Measurements from ENCODE around the gene GDPD4. TPM values are rescaled to one million over a fixed set of nuclear protein-coding genes. Genes with fewer than 3 reads are reported as not detected.

The GDPD4 gene
- total RNA-seq, 2 donors from 2014 or later, result not detected

DNA sequence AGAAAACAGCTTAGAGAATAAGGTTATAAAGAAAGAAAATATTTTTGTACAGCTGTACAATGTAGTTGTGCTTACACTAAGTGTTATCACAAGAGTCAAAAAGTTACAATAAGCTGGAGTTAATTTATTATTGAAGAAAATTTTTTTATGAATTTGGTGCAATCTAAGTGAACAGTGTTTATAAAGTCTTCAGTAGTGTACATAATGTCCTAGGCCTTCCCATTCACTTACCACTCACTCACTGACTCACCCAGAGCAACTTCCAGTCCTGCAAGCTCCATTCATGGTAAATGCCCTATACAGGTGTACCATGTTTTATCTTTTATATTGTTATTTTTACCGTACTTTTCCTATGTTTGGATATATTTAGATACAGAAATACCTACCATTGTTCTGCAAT, 34.7 kb downstream of the GDPD4 start:
- no peak overlapping the region for H3K4me3 Mint-ChIP-seq
- no CpG with 5 or more reads among the region's 1 CpG for WGBS, 2 experiments (ENCODE audit: insufficient coverage in 1 of 2, insufficient read length in 1 of 2)
- H3K4me1 Mint-ChIP-seq, result no peaks in the 10 kb centered on the region
- TF ChIP-seq, protein P1, sequence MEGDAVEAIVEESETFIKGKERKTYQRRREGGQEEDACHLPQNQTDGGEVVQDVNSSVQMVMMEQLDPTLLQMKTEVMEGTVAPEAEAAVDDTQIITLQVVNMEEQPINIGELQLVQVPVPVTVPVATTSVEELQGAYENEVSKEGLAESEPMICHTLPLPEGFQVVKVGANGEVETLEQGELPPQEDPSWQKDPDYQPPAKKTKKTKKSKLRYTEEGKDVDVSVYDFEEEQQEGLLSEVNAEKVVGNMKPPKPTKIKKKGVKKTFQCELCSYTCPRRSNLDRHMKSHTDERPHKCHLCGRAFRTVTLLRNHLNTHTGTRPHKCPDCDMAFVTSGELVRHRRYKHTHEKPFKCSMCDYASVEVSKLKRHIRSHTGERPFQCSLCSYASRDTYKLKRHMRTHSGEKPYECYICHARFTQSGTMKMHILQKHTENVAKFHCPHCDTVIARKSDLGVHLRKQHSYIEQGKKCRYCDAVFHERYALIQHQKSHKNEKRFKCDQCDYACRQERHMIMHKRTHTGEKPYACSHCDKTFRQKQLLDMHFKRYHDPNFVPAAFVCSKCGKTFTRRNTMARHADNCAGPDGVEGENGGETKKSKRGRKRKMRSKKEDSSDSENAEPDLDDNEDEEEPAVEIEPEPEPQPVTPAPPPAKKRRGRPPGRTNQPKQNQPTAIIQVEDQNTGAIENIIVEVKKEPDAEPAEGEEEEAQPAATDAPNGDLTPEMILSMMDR (conservative IDR thresholded peaks at IDR 0.05), result no peak
- no peak overlapping the region for H3K27ac Mint-ChIP-seq
- H3K4me1 ChIP-seq (ENCODE audit: control insufficient read depth, insufficient read depth, low read length), result no peaks in the 10 kb centered on the region
- H3K36me3 ChIP-seq (ENCODE audit: control insufficient read depth, insufficient read depth, low read length), result no peaks in the 10 kb centered on the region
- no peak overlapping the region for H3K27ac ChIP-seq (ENCODE audit: low read depth, low read length)
- peaks cover 9% of the 10 kb centered on the region for H3K9me3 Mint-ChIP-seq
- no peak for DNase-seq
- H3K4me3 ChIP-seq (ENCODE audit: low read length), result no peak overlapping the region
- H3K9me3 ChIP-seq (ENCODE audit: control insufficient read depth, low read length), result peaks cover 4% of the 10 kb centered on the region
- no peaks in the 10 kb centered on the region for H3K27me3 ChIP-seq (ENCODE audit: control insufficient read depth, insufficient read depth, low read length, poor library complexity, severe bottlenecking)
- no peaks in the 10 kb centered on the region for H3K27me3 Mint-ChIP-seq (ENCODE audit: insufficient read depth)
- no peaks in the 10 kb centered on the region for H3K36me3 Mint-ChIP-seq (ENCODE audit: low read depth)
- no peak overlapping the region for H3K9ac ChIP-seq (ENCODE audit: extremely low read depth, low read length, poor library complexity, severe bottlenecking)

- no peaks in the 10 kb centered on the region for H3K27me3 Mint-ChIP-seq (ENCODE audit: insufficient read depth)
These were observed 38.7 kb downstream of the GDPD4 start for GRCh38 chr11:77262803-77263202.

DNA sequence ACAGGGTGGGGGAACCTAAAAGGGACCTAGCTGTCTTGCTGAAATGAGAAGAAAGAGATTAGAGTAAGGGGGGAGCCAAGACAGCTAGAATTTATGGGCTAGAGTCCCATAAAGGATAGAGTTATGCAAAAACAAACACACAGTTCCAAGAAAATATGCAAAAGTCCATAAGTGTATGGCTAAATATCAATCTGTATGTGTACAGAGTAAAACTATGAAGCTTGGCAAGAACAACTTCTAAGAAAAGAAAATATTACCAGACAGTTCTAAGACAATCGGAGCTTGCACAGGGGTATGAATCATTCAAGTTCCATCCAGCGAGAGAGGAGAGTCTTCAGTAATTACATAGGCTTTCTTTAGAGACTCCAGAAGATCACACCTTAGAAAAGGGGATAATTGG, 41.8 kb downstream of the GDPD4 start:
- Histone ChIP-seq H3K36me3 (ENCODE audit: control insufficient read depth, insufficient read depth, low read length) (no peaks in the 10 kb centered on the region), H3K27ac (ENCODE audit: low read depth, low read length) (no peak overlapping the region), H3K9ac (ENCODE audit: extremely low read depth, low read length, poor library complexity, severe bottlenecking) (no peak overlapping the region), H3K9me3 (ENCODE audit: control insufficient read depth, low read length) (peaks cover 7% of the 10 kb centered on the region), H3K27me3 (ENCODE audit: control insufficient read depth, insufficient read depth, low read length, poor library complexity, severe bottlenecking) (no peaks in the 10 kb centered on the region), H3K4me3 (ENCODE audit: low read length) (no peak overlapping the region), H3K4me1 (ENCODE audit: control insufficient read depth, insufficient read depth, low read length) (no peaks in the 10 kb centered on the region)
- no peak overlapping the region for H3K4me3 Mint-ChIP-seq
- TF ChIP-seq, protein P1 (conservative IDR thresholded peaks at IDR 0.05), result no peak
- peaks cover 9% of the 10 kb centered on the region for H3K9me3 Mint-ChIP-seq
- H3K27ac Mint-ChIP-seq, result no peak overlapping the region
- no peaks in the 10 kb centered on the region for H3K36me3 Mint-ChIP-seq (ENCODE audit: low read depth)
- no peaks in the 10 kb centered on the region for H3K27me3 Mint-ChIP-seq (ENCODE audit: insufficient read depth)
- no peaks in the 10 kb centered on the region for H3K4me1 Mint-ChIP-seq
- no peak for DNase-seq
- WGBS, 2 experiments (ENCODE audit: insufficient coverage in 1 of 2, insufficient read length in 1 of 2), result 92 to 100% methylated on average over 2 of the region's 2 CpGs

More at GRCh38 chr11:77262803-77263202, 38.7 kb downstream of the GDPD4 start:
- no peak overlapping the region for H3K27ac Mint-ChIP-seq
- peaks cover 9% of the 10 kb centered on the region for H3K9me3 Mint-ChIP-seq
- H3K4me1 Mint-ChIP-seq, result no peaks in the 10 kb centered on the region
- Histone ChIP-seq H3K4me3 (ENCODE audit: low read length) (no peak overlapping the region), H3K27me3 (ENCODE audit: control insufficient read depth, insufficient read depth, low read length, poor library complexity, severe bottlenecking) (no peaks in the 10 kb centered on the region), H3K36me3 (ENCODE audit: control insufficient read depth, insufficient read depth, low read length) (no peaks in the 10 kb centered on the region), H3K27ac (ENCODE audit: low read depth, low read length) (no peak overlapping the region), H3K9ac (ENCODE audit: extremely low read depth, low read length, poor library complexity, severe bottlenecking) (no peak overlapping the region), H3K9me3 (ENCODE audit: control insufficient read depth, low read length) (peaks cover 7% of the 10 kb centered on the region), H3K4me1 (ENCODE audit: control insufficient read depth, insufficient read depth, low read length) (no peaks in the 10 kb centered on the region)
- TF ChIP-seq, protein P1 (conservative IDR thresholded peaks at IDR 0.05), result no peak
- no peak for DNase-seq
- H3K36me3 Mint-ChIP-seq (ENCODE audit: low read depth), result no peaks in the 10 kb centered on the region
- no peak overlapping the region for H3K4me3 Mint-ChIP-seq
